Measurements from ENCODE around the gene KRT33A.
"Not testable (repeated sequence)": the region's sequence is repeated elsewhere in the genome, so short reads cannot be mapped to it uniquely, and the experiment has no call there.

KRT33A gene

DNA sequence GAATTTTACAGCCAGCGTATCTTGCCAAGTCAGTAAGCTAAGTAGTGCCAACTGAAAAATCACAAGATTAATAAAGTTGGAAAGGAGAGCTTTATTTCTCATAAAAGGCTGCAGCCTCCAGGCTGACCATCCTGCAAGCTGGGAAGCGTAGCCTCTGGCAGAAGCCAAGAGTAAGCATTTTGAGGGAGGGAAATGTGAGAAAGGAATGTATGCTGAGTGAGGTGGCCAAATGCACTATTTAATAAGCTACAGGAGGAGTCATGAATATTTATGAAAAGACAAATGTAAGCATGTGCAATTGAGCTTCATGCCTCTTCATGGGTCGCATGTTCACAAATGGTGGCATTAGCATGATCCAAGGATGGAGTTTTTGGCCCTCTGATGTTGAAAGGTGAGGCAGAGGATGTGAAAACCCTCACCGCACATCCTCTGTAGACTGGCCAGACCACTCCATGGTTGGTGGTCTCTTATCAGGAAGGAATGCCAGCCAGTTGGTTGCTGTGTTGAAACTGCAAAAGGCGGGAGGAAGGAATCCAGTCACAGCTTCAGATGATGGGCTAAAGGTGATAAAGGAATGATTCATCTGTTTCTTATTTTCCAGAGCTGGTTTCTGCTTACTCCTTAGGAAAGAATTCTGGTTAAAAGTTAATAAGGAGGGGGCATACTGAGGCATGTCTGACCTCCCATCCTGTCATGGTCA, 9.8 kb upstream of the KRT33A start:
- DNase-seq = no peak

DNA sequence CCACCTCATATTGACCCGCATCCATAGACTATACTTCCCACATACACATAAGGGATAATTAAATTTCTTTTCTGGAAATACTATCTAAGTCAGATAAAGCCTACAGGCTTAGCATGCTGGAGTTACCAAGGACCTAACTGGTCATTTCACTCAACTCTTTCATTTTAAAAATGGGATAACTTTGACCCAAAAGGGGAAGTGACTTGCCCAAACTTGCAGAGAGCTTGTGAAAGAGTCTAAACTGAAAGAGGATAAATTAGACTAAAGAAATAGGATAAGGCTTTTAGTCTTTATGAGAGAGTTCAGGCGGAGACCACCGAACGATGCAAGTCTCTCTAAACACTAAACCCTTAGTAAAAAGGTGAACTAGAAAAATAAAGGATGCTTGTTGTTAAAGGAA, 3.9 kb upstream of the KRT33A start:
- DNase-seq = no peak

DNA sequence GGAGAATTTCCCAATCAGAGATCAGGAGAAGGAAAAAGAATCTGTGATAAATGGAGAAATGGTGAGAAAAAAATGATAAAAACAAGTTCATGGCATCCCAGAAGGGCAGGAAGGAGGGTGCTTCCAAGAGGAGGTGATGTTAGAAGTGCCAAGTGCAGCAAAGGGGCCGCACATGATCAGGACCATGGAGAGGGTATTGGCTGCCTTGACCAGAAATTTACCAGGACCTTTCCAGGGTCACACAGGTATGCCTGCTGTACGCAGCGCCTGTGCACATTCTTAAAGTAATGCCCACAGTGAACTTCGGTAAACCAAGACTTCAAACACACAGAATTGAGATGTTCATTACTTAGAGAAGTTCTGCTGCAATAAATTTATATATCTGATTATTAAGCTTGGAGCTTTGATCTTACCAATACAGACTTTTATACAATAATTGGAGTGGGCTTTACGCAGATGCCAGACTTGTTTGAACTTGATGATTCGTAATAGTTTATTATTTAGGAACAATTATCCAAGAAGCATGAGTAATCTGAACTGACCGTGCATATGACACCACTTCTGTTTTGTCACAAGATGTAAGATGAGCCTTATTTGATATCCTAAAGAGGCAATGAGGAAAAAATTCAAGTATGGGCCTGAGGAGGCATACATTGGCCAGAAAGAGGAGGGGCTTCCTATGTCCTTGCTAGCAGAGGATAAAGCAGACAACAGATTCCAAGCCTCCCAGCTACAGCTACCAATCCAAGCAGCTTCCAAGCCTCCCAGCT, 2.2 kb upstream of the KRT33A start:
- DNase-seq = no peak

DNA sequence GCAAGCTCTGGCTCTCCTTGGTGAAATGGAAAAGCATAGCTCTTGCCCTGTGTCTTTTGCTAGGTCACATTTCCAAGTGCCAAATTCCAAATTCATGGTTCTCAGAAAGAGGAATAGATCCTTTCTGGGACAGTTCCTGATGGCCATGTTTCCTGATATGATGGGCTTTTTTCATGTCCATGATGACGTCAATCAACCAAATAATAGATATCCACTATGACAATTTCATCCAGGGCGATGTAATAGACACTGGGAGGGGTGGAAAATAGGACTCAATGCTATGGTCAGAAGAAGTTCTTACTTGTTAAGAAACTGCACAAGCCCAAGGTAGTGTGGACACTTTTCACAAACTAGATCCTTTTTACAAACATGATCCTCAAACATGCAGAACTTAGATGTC, 549 bp upstream of the KRT33A start:
- no peak for DNase-seq

DNA sequence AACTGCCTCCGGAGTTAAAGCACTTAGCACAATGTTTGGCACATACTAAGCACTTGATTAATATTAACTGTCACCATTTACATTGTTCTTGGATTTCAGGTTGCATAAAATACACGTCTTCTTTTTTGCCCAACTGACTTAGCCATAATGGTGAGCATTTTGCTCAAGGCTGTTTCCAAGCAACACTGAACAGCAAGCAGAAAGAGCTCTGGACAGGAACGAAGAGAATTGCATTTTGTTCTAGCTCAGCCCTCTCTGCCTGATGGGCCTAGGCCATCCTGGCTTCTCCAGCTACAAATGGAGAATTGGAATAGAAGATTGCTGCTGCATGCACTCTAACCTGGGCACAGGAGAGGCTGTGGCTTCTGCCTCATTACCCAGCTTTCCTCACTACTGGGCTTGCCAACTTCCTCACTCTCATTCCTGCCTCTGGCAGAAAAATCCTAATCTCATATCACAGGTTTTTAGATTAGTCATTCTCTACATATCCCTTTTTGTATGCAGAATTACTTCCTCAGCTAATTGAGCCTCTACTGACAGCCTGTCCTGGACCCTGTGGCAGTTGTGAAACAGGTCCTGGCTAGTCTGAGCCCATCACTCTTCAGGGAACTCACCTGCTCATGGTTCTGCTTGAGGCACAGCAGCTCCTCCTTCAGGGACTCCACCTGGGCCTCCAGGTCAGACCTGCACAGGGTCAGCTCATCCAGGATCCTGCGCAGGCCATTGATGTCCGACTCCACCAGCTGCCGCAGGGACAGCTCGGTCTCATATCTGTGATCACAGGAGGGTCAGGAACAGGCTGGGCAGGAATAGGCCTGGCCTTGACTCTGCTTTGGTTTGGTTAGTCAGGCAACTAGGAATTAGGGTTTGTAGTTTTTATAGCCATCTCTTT, 2.5 kb downstream of the KRT33A start:
- DNase-seq = no peak

DNA sequence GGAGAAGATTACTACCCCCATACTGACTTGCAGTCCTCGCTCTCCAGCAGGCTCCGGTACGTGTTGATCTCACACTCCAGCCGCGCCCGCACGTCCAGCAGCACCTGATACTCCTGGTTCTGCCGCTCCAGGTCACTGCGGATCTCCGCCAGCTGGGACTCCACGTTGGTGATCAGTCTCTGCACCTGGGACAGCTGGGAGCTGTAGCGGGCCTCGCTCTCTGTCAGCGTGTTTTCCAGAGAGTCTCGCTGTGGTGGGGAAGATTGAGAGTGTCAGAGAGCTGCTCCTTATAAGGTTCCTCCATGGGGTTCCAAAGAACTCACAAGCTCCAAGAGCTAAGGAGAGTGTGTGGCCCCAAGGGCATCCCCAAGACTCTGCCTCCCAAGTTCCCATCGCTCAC, 4.2 kb downstream of the KRT33A start:
- not testable (repeated sequence) for DNase-seq

DNA sequence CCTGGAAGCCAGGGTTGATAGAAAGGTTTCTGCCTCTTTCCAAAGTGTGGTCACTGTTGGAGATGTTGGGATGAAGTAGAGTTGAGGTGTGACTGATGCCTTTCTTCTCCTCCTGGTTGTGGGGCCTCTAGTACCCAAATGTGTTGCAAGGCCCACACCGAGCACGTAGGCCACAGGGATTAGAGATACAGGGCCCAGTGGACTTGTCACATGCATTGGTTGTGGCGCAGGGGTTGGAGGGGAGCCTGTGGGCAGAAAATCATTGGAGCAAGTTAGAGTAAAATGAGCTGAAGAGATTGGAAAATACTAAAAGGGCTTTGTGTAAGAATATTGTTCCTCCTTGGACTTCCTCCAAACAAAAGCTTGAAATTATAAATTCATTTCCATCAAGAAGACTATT, 4.6 kb downstream of the KRT33A start:
- DNase-seq = no peak

DNA sequence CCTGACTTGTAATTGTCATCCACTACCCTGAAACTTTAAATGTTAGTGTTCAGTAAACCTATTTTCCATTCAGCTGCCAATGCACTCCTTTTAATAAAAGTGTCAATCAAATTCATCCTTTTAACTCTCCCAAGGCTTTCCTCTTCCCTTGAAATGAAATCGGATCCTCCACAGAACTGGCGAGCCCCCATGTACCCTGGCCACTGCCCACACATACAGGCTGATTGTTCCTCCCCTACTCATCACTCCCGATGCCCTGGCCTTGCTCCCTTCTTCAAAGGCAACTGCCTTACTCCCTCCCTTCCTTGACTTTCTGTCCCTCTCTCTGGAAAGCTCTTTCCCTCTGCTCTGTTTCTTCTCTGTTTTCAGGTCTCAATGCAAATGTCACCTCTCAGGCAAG, 7.6 kb downstream of the KRT33A start:
- no peak for DNase-seq

DNA sequence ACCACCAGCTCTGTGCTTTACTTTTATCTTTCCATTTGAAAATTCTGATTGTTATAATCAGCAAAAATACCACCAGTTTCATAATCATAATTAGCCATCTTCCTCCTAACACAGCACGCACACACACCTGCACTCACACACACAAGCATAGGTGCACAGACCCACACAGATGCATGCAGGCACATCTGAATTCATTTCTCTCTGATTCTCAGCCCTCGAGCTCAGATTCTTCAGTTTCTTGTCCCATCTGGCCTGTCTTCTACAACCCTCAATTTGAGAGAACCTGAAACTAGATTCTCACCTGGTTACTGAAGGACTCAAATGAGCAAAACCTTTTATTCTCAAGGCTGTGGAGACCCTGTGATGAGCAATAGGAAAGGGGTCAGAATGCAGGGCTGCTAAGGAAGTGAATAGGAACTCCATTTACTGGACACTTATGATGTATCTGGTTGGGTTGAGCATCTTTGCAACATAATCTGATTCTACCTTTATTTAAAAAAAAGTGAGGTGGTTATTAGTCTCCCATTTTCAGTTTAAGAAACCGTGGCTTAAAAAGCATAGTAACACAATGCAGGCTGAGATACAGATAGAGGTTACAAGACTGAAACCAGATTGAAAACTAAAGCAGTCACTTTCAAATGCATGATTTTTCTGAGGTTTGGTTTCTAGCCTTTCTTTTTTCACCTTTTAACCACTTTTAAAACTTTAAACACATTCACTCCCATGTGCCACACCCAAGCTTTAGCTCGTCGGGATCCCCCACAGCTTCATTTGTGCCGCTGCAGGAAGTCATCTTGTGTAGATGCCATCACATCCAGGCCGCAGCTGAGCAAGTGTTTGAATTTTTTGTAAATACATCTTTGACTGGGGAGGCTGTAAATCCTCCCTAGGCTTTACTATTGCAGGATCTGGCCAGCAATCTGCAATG, 9.4 kb downstream of the KRT33A start:
- DNase-seq = no peak

DNA sequence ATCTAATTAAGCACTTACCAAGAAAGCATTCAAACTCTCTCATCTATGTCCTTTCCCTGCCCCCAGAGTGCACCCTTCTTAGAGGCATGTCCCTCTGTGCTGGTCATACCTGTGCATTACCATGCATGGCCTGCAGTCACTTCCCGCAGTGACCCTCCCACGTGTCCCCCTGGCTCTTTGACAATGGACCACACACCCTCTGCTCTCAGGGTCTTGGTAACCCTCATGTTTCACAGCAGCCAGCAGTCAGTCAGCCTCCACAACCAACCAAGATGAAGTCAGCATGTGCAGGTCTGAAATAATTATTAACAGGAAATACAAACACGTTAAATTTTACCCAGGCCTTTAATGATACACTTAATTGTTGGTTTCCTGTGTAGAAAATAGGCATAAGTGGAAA, 10.1 kb downstream of the KRT33A start:
- DNase-seq = peak; percentile 76

DNA sequence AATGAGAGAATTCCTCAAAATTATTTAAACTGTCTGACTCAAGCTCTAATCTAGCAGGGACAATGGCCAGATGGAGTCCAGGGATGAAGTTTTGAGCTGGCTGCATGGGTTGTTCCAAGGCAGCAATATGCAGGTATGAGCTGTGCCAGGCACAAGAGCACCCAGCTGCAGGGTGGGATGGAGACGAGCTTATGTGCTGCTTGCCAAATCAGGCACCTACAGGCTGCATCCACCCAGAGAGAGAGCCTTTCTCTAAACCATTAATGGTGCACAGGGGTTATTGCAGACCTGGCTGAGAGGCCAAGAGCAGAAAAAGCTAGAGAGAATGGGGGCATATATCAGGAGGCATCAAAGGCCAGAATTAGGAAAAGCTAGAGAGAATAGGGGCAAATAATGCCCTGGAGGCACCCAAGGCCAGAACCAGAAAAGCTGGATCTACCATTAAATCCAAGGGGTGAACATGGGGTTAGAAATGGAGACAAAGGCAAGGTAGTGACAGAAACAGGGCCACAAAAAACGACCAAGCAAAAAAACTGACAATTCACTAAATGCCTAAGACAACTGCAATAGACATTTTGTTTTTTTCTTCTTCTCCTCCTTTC, 11.0 kb downstream of the KRT33A start:
- DNase-seq = no peak

DNA sequence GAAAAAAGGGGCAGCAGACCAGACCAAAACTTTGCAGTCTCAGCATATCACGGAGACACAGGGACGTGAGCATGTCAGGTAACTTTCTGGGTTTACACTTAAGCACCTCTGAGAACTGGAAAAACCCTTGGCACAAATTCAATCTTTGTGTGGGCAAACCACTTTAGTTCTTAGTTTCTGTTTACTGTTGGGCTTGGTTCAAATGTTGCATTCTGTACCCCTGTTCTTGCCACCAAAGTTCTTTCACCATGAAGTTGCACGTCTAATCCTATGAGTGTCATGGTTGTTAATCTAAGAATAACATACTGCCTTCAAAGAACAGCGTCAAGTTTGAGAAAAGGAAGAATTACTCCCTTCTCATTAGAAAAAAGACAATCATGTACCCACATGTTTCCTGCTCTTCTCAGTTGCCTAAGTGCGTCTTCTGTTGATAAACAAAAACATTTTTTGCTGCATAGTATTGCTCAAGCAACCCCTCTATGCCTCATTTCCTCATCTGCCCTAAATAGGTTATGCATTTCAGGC, 11.6 kb downstream of the KRT33A start:
- DNase-seq = peak; percentile 18

DNA sequence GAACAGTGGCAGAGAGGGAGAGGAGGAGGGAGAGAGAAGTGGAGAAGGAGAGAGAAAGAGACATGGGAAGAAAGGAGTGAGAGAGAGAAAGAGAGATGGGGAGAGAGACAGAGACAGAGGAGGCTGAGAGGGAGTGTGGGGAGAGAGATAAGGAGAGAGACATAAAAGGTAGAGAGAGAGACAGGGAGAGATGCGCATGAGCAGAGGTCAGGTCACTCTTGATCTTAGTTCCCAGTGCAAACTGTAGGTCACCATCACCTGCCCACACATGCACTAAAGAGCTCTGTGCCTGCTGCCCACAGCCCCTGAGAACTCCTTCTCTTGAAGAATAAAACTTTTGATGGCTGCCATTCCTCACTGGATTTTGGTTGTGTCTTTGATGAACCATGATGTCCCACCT, 14.9 kb downstream of the KRT33A start:
- no peak for DNase-seq

DNA sequence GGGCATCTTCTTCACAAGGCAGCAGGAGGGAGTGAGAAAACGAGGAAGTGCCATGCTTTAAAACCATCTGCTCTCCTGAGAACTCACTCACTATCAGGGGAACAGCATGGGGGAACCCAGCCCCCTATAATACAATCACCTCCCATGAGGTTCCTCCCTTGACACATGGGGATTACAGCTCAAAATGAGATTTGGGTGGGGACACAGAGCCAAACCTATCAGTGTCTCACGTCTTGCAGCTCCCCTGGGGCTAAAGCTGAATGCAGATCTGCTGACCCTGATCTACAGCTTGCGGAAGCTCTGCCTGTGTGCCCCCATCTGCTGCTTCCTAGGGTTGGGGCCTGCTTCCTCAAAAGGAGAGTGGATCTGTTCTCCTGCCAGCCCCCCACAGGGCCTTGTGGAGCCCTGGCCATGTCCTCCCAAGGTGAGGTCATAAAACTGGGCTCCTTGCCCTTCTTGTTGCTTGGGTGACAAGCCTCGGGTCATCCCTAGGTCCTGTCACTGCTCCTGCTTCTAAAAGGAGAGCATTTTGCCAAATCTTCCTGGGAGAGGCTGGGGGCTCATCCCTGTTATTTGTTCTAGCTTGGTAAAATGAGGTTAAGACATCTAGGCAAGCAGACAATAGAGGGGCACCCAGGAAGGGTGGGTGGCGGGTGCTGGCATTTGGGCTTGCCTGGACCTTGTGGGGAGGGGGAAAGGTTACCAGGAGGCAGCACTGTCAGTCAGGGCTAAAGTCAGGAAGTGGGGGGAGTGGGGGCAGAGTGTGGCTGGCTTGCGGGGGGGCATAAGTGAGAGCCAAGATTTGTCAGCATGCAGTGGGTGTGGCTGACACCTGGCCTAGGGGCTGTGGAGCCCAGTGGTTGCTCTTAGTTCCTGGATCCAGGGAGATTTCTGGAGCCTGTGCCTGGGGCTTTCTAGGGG, 16.0 kb downstream of the KRT33A start:
- DNase-seq = no peak

DNA sequence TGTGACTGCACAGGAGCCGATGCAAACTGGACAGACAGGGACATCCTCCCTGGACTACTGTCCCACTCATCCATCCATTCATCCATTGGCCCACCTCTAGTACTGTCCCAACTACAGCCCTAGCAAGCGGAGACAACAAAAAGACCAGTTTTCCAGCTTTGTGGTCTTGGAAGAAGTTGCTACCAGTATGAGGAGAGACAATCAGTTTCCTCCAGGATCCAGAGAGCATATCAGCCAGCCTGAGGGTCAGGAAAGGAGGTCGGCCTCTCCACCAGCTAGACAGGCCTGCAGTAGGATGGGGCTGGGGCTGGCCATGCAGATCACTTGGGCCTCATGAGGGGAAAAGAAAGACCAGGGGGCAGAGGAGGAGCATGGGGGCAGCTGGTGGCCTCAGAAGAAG, 16.8 kb downstream of the KRT33A start:
- DNase-seq = no peak

DNA sequence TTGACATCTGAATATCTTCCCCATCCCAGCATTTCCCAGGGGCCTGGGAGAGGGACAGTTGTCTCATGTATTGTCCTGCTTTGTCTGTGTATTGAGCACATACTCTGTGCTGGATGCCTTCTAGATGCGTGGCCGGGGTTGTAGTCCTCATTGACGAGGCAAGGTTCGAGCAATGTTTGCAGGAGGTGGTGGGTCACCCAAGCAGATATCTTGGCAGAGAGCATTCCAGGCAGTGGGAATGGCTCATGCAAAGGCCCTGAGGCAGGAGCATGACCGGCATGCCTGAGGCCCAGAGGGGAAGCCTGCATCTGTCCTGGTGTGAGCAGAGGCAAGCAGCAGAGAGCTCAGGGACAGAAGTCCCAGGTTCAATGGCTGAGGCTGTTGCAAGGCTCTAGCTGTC, 17.5 kb downstream of the KRT33A start:
- DNase-seq = no peak

DNA sequence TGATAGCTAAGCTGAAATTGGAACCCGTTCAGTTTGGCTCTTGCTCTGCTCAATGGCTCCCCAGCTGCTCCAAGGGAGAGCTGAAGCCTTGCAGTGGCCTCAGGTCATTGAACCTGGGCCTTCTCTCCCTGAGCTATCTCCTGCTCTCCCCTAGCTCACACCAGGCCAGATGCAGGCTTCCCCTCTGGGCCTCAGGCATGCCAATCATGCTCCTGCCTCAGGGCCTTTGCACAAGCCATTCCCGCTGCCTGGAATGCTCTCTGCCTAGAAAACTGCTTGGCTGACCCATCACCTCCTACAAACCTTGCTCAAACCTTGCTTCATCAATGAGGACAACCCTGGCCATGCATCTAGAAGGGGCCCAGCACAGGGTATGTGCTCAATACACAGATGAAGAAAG, 18.4 kb downstream of the KRT33A start:
- DNase-seq = no peak

DNA sequence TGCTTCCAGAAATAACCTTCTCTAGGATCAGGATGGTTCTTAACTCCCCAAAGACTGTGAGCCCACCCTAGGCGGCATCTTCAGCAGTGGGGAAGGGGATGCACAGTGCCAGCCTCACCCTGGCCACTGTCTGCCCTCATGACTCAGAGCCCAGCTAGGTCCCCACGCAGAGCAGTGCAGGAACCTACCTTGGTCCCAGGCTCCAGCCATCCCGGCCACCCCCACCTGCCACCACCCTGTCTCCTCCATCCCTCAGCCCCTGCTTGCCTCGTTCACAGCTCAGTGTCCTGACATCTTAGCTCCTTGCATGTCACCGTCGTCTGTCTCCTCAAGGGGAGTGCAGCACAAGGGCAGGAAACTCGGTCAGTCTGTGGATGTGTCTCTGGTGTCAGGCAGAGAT, 19.0 kb downstream of the KRT33A start:
- DNase-seq = no peak

DNA sequence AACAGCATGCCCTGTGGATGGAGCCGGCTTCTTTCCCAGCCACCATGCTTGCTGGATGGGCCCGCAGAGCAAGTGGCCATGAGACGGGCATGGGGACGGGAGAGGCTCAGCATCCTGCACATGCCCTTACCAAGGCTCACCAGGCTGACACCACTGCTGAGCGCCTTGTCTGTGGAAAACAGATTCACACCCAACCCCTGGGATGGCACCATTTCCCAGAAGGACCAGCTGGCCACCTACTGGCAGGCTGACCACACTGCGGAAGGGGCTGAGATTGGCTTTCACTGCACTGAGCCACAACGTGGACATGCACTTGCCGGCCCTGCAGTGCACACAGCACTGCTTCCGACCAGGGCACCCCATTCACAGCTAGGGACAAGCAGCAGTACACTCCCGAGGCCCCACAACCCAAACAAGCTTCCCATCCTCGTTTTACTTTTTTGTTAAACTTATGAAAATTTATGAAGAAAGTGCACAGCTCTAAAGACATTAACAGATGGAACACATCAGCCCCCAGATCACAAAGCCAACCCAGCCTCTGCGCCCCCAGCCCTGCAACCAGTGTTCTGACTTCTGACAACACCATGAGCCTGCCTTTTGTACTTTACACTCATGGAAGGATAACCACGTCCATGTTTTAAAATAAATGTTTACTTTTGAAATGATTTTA, 21.2 kb downstream of the KRT33A start:
- no peak for DNase-seq

DNA sequence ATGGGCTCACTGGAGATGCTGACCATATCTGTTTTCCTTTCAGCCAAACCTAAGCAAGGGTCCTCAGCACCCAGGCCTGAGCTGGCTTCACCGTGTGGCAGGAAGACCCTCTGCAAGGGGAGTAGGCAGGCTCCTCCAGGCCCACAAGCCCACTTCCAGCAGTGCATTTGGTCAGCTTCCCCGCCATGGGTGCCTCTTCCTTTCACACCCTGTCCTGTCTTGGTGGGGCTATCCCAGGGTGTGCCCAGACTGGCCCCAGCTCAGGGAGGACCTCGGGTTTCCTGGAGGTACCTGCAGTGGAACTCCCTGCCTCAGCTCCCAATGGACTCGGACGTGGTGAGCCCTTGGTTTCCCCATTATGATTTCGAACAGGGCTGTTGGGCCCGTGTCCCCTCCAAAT, 22.4 kb downstream of the KRT33A start:
- no peak for DNase-seq

Data from DMS79 (cell line).